GM15510 (cell line): Measurements from ENCODE around the gene ARFGAP1.

Experiments used
- POLR2A ChIP-seq: IDR thresholded peaks from 3 replicates; pipeline ENCODE4 v1.6.1; 2011; ENCODE audit warnings: borderline replicate concordance; ENCODE audit not compliant: insufficient read length; ENCODE audit errors: extremely low read depth

The ARFGAP1 gene

GRCh38 chr20:63317601-63318291, 45.1 kb downstream of the ARFGAP1 start:
- TF ChIP-seq POLR2A: no peak

GRCh38 chr20:63318391-63319163, 46.0 kb downstream of the ARFGAP1 start:
- TF ChIP-seq POLR2A: no peak

GRCh38 chr20:63319164-63320040, 46.8 kb downstream of the ARFGAP1 start:
- TF ChIP-seq POLR2A: no peak

- TF ChIP-seq POLR2A: no peak
These were observed 47.5 kb downstream of the ARFGAP1 start for GRCh38 chr20:63320041-63320511.

- TF ChIP-seq POLR2A: no peak
These were observed 48.1 kb downstream of the ARFGAP1 start for GRCh38 chr20:63320616-63321147.

GRCh38 chr20:63321148-63321831, 48.7 kb downstream of the ARFGAP1 start:
- no peak for TF ChIP-seq POLR2A

- no peak for TF ChIP-seq POLR2A
These were observed 49.7 kb downstream of the ARFGAP1 start for GRCh38 chr20:63322146-63322932.

- TF ChIP-seq POLR2A: no peak
These were observed 50.3 kb downstream of the ARFGAP1 start for GRCh38 chr20:63322933-63323273.

GRCh38 chr20:63323357-63323981, 50.9 kb downstream of the ARFGAP1 start:
- TF ChIP-seq POLR2A: no peak

GRCh38 chr20:63325021-63325471, 52.4 kb downstream of the ARFGAP1 start:
- no peak for TF ChIP-seq POLR2A

GRCh38 chr20:63325554-63326313, 53.1 kb downstream of the ARFGAP1 start:
- no peak for TF ChIP-seq POLR2A
